ENCODE measurements around the gene ANKMY2.
A peak's percentile ranks its signal among the peaks of the same experiment; 100 is the strongest.
"Not testable (repeated sequence)": the region's sequence is repeated elsewhere in the genome, so short reads cannot be mapped to it uniquely, and the experiment has no call there.

The ANKMY2 gene

DNA sequence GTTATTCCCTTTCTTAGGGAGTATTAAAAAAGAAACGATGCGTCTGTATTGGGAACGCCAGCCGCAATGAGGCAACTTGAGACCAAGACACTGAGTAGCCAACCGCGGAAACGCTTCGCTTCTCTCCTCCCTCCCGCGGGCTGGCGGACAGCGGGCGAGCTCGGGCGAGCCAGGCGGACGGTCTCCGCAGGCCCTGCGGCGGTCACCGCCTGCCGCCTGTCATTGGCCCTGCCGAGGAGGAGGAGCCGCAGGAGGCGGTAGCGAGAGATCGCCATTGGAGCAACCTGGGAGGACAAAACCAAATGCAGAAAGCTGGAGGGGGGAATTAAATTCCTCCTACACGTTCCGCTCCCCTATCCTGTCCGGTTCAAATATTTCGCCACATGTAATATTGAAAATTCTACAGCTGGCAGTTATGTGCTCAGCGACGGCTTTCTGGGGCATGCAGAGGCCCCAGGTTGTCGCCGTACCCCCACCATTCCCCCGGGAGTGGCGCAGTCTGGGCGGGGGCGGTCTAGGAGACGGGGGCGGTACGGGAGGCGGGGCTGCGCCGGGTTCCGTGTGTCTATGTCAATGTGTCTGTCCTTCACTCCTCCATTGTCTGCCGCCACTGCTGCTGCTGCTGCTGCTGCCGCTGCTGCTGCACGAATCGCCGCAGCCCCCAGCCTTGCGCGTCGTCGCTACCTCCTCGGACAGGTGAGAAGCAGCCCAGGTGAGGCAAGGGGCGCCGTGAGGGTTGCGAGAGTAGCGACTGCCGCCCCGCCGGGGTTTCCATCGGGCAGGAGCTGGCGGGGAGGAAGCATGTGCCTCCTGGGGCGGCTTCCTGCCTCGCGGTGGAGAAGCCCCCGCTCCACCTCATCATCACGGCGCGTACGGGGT lies at the start of gene ANKMY2, which contains the start of gene BZW2:
ANKMY2 (minus strand) TSS at position 162 of the 879 bp plus-strand sequence. CDS start 181 bp downstream, outside the sequence.
BZW2 (plus strand) TSS at position 589 of the 879 bp plus-strand sequence. CDS start 19,263 bp downstream, outside the sequence.
- Histone ChIP-seq H2AFZ (ENCODE audit: low read length, unreplicated experiment) (peak within 1 kb of the TSS; percentile 98), H3K27ac (ENCODE audit: low read depth, low read length) (peak within 1 kb of the TSS; percentile 85), H3K36me3 (ENCODE audit: insufficient read depth, low read length) (no peaks in the 10 kb centered on the region), H3K27me3 (ENCODE audit: insufficient read depth, low read length) (no peaks in the 10 kb centered on the region), H3K4me3 (ENCODE audit: low read depth, low read length) (peak within 1 kb of the TSS; percentile 98), H3K4me1 (ENCODE audit: control insufficient read depth, insufficient read depth, low read length, unreplicated experiment) (peaks cover 47% of the 10 kb centered on the region), H3K79me2 (ENCODE audit: control insufficient read depth, insufficient read depth, low read length, unreplicated experiment) (peaks cover 79% of the 10 kb centered on the region)

DNA sequence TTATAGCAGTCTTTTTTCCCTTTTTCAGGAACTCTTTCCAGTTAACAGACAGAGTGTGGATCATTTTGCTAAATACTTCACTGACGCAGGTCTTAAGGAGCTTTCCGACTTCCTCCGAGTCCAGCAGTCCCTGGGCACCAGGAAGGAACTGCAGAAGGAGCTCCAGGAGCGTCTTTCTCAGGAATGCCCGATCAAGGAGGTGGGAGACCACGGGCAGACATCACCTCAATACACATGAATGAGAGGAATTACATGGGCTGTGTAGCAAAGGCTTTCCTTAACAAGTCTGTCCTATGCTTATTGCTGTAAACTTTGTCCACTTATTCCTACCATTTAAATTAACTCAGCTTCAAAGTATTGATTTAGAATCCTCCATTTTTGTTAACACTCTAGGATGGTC lies 49.3 kb upstream of the ANKMY2 start:
- no peaks in the 10 kb centered on the region for H3K79me2 ChIP-seq (ENCODE audit: control insufficient read depth, insufficient read depth, low read length, unreplicated experiment)
- peaks cover 8% of the 10 kb centered on the region for H3K4me1 ChIP-seq (ENCODE audit: control insufficient read depth, insufficient read depth, low read length, unreplicated experiment)
- H3K27ac ChIP-seq (ENCODE audit: low read depth, low read length), result no peak overlapping the region
- no peaks in the 10 kb centered on the region for H3K27me3 ChIP-seq (ENCODE audit: insufficient read depth, low read length)
- H3K36me3 ChIP-seq (ENCODE audit: insufficient read depth, low read length), result peaks cover 23% of the 10 kb centered on the region
- no peak overlapping the region for H2AFZ ChIP-seq (ENCODE audit: low read length, unreplicated experiment)
- H3K4me3 ChIP-seq (ENCODE audit: low read depth, low read length), result no peak overlapping the region

- no peak overlapping the region for H2AFZ ChIP-seq (ENCODE audit: low read length, unreplicated experiment)
- H3K27ac ChIP-seq (ENCODE audit: low read depth, low read length), result no peak overlapping the region
- H3K4me1 ChIP-seq (ENCODE audit: control insufficient read depth, insufficient read depth, low read length, unreplicated experiment), result peaks cover 8% of the 10 kb centered on the region
- H3K36me3 ChIP-seq (ENCODE audit: insufficient read depth, low read length), result peaks cover 18% of the 10 kb centered on the region
- H3K27me3 ChIP-seq (ENCODE audit: insufficient read depth, low read length), result no peaks in the 10 kb centered on the region
- no peaks in the 10 kb centered on the region for H3K79me2 ChIP-seq (ENCODE audit: control insufficient read depth, insufficient read depth, low read length, unreplicated experiment)
- H3K4me3 ChIP-seq (ENCODE audit: low read depth, low read length), result no peak overlapping the region
Measured at GRCh38 chr7:16693601-16694318, 48.2 kb upstream of the ANKMY2 start.

GRCh38 chr7:16691241-16691640 lies 45.7 kb upstream of the ANKMY2 start:
- H3K4me3 ChIP-seq (ENCODE audit: low read depth, low read length), result no peak overlapping the region
- peaks cover 7% of the 10 kb centered on the region for H3K36me3 ChIP-seq (ENCODE audit: insufficient read depth, low read length)
- no peaks in the 10 kb centered on the region for H3K4me1 ChIP-seq (ENCODE audit: control insufficient read depth, insufficient read depth, low read length, unreplicated experiment)
- H3K27me3 ChIP-seq (ENCODE audit: insufficient read depth, low read length), result no peaks in the 10 kb centered on the region
- H2AFZ ChIP-seq (ENCODE audit: low read length, unreplicated experiment), result no peak overlapping the region
- H3K27ac ChIP-seq (ENCODE audit: low read depth, low read length), result no peak overlapping the region
- no peaks in the 10 kb centered on the region for H3K79me2 ChIP-seq (ENCODE audit: control insufficient read depth, insufficient read depth, low read length, unreplicated experiment)

GRCh38 chr7:16688249-16688648 lies 42.7 kb upstream of the ANKMY2 start:
- Histone ChIP-seq H3K4me3 (ENCODE audit: low read depth, low read length) (no peak overlapping the region), H3K4me1 (ENCODE audit: control insufficient read depth, insufficient read depth, low read length, unreplicated experiment) (no peaks in the 10 kb centered on the region), H3K36me3 (ENCODE audit: insufficient read depth, low read length) (peaks cover 16% of the 10 kb centered on the region), H3K79me2 (ENCODE audit: control insufficient read depth, insufficient read depth, low read length, unreplicated experiment) (no peaks in the 10 kb centered on the region), H3K27ac (ENCODE audit: low read depth, low read length) (no peak overlapping the region), H2AFZ (ENCODE audit: low read length, unreplicated experiment) (no peak overlapping the region), H3K27me3 (ENCODE audit: insufficient read depth, low read length) (no peaks in the 10 kb centered on the region)

DNA sequence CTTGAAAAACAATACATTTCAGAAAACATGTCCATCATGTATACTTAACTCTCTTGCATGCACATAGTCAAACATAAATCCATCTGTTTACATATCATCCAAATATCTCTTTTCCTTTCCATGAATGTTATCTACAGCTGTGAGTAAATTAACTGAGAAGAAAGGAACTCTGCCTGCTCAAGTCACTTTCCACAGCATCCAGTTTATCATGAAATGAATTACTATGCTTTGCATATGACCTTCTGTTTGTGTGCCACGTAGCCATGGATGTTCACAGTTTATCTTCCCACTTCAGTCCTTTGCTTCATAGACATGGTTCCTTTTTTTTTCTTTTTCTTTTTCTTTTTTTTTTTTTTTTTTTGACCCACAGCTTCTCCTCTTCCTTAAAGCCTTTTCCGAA lies 40.0 kb upstream of the ANKMY2 start:
- peaks cover 15% of the 10 kb centered on the region for H3K36me3 ChIP-seq (ENCODE audit: insufficient read depth, low read length)
- no peaks in the 10 kb centered on the region for H3K4me1 ChIP-seq (ENCODE audit: control insufficient read depth, insufficient read depth, low read length, unreplicated experiment)
- H3K27ac ChIP-seq (ENCODE audit: low read depth, low read length), result no peak overlapping the region
- H3K4me3 ChIP-seq (ENCODE audit: low read depth, low read length), result no peak overlapping the region
- H2AFZ ChIP-seq (ENCODE audit: low read length, unreplicated experiment), result no peak overlapping the region
- H3K27me3 ChIP-seq (ENCODE audit: insufficient read depth, low read length), result no peaks in the 10 kb centered on the region
- H3K79me2 ChIP-seq (ENCODE audit: control insufficient read depth, insufficient read depth, low read length, unreplicated experiment), result no peaks in the 10 kb centered on the region

GRCh38 chr7:16684935-16685334 lies 39.4 kb upstream of the ANKMY2 start:
- Histone ChIP-seq H3K4me3 (ENCODE audit: low read depth, low read length) (no peak overlapping the region), H3K4me1 (ENCODE audit: control insufficient read depth, insufficient read depth, low read length, unreplicated experiment) (no peaks in the 10 kb centered on the region), H3K36me3 (ENCODE audit: insufficient read depth, low read length) (peaks cover 15% of the 10 kb centered on the region), H3K27me3 (ENCODE audit: insufficient read depth, low read length) (no peaks in the 10 kb centered on the region), H3K79me2 (ENCODE audit: control insufficient read depth, insufficient read depth, low read length, unreplicated experiment) (no peaks in the 10 kb centered on the region), H3K27ac (ENCODE audit: low read depth, low read length) (no peak overlapping the region), H2AFZ (ENCODE audit: low read length, unreplicated experiment) (no peak overlapping the region)

- not testable (repeated sequence) for H2AFZ ChIP-seq (ENCODE audit: low read length, unreplicated experiment); H3K27ac ChIP-seq (ENCODE audit: low read depth, low read length); H3K4me1 ChIP-seq (ENCODE audit: control insufficient read depth, insufficient read depth, low read length, unreplicated experiment); H3K27me3 ChIP-seq (ENCODE audit: insufficient read depth, low read length); H3K36me3 ChIP-seq (ENCODE audit: insufficient read depth, low read length); H3K79me2 ChIP-seq (ENCODE audit: control insufficient read depth, insufficient read depth, low read length, unreplicated experiment); H3K4me3 ChIP-seq (ENCODE audit: low read depth, low read length)
Measured at GRCh38 chr7:16678645-16679566, 33.4 kb upstream of the ANKMY2 start.

DNA sequence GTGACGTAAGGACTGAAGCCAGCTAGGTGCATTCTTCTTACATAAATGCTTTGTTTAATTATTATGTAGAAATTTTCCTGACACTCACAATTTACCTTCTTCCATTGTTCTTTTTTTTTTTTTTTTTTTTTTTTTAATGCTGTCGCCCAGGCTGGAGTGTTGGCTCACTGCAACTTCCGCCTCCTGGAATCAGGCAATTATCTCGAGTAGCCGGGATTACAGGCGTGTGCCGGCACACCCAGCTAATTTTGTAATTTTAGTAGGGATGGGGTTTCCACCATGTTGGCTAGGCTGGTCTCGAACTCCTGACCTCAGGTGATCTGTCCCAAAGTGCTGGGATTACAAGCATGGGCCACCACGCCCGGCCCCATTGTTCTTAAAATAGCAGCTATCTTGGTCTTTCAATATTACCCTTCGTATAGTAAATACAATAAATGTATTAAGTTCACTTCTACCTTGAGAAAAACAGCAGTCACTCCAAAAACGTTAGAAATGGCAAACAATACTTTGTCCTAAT lies 32.5 kb upstream of the ANKMY2 start:
- no peak overlapping the region for H3K27ac ChIP-seq (ENCODE audit: low read depth, low read length)
- H3K27me3 ChIP-seq (ENCODE audit: insufficient read depth, low read length), result no peaks in the 10 kb centered on the region
- H3K79me2 ChIP-seq (ENCODE audit: control insufficient read depth, insufficient read depth, low read length, unreplicated experiment), result peaks cover 2% of the 10 kb centered on the region
- H2AFZ ChIP-seq (ENCODE audit: low read length, unreplicated experiment), result no peak overlapping the region
- H3K4me3 ChIP-seq (ENCODE audit: low read depth, low read length), result no peak overlapping the region
- no peaks in the 10 kb centered on the region for H3K4me1 ChIP-seq (ENCODE audit: control insufficient read depth, insufficient read depth, low read length, unreplicated experiment)
- peaks cover 8% of the 10 kb centered on the region; the same call in 1 of the 2 replicates for H3K36me3 ChIP-seq (ENCODE audit: insufficient read depth, low read length)

DNA sequence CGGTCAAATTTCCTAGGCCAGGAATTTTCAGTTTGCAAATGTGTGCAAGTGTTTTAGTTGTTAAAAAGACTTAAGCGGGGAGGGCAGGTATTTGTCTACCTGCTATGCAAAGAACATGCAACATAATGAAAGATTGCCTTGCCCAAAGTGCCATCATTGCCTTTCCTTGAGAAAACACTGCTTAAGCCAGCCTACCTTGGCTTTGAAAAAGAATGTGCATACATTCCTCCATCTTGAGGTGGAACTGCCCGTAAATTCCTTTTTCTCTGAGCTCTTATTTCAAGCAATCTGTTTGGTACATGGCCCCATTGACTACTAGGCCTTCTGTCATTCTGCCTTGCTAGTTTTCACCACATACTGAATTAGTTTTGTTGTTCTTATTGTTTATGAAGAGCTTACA lies 29.7 kb upstream of the ANKMY2 start:
- peaks cover 13% of the 10 kb centered on the region for H3K36me3 ChIP-seq (ENCODE audit: insufficient read depth, low read length)
- no peaks in the 10 kb centered on the region for H3K27me3 ChIP-seq (ENCODE audit: insufficient read depth, low read length)
- peaks cover 7% of the 10 kb centered on the region for H3K4me1 ChIP-seq (ENCODE audit: control insufficient read depth, insufficient read depth, low read length, unreplicated experiment)
- no peak overlapping the region for H2AFZ ChIP-seq (ENCODE audit: low read length, unreplicated experiment)
- H3K79me2 ChIP-seq (ENCODE audit: control insufficient read depth, insufficient read depth, low read length, unreplicated experiment), result peaks cover 11% of the 10 kb centered on the region
- H3K27ac ChIP-seq (ENCODE audit: low read depth, low read length), result no peak overlapping the region
- no peak overlapping the region for H3K4me3 ChIP-seq (ENCODE audit: low read depth, low read length)

Data from ACC112 (cell line).